ENCODE measurements around the gene QPCTL.
A peak's percentile ranks its signal among the peaks of the same experiment; 100 is the strongest.
"Not testable (repeated sequence)": the region's sequence is repeated elsewhere in the genome, so short reads cannot be mapped to it uniquely, and the experiment has no call there.

QPCTL gene

GRCh38 chr19:45717983-45718650 is 25.7 kb downstream of the QPCTL start:
- no peak for DNase-seq

- DNase-seq, result not testable (repeated sequence)
Observed at GRCh38 chr19:45720065-45720464, 27.6 kb downstream of the QPCTL start.

DNA sequence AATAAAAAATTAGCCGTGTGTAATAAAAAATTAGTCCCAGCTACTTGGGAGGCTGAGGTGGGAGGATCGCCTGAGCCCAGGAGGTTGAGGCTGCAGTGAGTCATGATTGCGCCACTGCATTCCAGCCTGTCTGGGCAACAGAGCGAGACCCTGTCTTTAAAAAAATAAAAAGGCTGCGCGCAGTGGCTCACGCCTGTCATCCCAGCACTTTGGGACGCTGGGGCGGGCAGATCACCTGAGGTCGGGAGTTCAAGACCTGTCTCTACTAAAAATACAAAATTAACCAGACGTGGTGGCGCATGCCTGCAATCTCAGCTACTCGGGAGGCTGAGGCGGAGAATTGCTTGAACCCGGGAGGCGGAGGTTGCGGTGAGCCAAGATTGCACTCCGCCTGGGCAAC is 36.2 kb downstream of the QPCTL start:
- not testable (repeated sequence) for DNase-seq

DNA sequence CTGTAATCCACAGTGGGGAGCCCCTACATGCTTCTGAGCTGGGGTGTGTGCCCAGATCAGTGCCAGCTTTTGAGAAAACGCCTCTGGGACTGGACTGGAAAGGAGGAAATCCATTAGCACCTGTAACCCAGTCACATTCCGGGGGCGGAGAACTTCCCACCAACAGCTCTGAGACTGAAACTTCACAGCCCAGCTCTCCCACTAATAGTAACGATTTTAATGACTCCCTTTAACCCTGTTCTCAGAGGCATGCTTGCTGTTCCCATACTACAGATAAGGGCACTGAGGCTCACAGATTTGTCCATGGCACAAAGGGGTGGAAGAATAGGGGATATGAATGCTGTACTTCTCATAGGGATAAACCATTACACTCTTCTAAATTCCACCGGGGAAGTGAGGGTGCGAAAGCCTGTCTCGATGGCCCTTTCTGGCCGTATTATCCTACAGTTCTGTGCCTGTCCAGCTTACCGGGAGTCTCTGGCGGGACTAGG is 37.4 kb downstream of the QPCTL start:
- no peak for DNase-seq

DNA sequence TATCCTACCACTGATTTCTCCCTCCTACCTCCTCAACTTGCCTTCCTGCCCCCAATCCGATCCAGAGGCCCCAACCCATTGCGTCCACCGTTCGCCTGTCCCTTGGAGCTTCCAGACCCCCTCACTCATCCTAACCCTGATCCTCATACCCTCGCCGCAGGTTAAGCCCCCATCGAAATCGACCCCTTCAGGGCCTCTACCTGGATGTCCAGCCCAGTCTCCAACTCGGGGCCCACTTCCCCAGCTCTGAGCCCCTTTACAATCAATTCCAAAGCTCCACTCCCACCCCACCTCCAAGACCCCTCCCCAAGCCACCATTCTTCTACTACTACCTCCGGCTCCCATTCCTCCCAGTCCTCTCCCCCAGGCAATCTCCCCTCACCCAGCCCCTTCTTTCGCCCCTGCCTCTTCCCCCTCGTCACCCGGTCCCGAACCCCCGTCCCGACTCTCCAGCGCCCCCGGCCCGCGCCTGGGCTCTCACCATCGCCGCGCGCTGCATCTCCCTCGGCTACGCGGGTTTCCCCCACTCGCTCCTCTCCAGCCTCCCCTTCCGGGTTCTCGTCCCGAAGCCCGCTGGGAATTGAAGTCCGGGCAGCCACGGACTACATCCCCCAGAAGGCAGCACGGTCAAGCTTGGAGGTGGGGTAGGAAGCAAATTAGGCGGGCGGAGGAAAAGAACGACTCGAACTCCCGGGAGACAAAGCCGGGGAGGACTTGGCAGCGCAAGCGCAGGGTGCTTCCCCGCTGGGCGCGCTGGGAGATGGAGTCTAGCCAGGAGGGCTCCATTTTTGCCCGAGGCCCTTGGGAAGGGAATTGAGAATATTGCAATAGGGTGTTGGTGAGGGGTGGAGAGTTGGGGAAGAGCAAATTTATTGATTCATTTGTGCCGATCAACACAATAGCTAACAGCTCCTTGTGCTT is 38.2 kb downstream of the QPCTL start, which contains the start of gene FBXO46:
Gene FBXO46 (minus strand): TSS at position 529 of the 921 bp plus-strand sequence. CDS start 17,401 bp downstream, outside the sequence.
- peak; percentile 97 for DNase-seq

DNA sequence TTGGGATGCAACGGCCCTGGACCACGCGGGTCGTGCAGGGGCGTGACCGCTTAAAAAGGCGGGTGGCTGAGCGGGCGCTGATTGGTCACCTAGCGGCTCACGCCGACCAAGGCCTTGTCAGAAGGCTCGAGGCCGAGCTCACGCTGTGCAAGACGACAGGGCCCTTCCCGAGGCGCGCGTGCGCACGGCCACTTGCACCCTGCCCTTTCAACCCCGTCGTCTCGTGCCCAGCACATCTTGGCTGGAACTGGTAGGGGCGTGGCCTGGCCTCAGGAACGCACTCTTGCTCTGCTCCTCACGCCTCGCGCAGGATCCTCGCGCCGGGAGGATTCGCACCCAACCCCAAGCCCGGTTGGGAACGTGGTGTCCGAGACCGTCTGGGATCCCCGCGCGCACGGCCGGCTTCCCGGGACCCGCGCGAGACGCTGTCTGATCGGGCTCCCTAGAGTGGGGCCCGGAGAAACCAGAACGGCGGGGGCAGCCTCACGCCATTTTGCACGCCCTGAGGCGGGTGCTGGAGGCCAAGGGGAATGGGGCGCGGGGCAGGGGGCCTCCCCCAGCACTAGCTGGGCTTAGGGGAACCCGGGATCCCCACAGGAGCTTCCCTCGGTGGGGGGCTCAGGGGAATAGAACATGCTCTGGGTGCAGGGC is 40.8 kb downstream of the QPCTL start, which contains the start of gene MEIOSIN:
Gene MEIOSIN (plus strand): TSS at position 280 of the 651 bp plus-strand sequence. CDS start 1,938 bp downstream, outside the sequence.
- no peak for DNase-seq

DNA sequence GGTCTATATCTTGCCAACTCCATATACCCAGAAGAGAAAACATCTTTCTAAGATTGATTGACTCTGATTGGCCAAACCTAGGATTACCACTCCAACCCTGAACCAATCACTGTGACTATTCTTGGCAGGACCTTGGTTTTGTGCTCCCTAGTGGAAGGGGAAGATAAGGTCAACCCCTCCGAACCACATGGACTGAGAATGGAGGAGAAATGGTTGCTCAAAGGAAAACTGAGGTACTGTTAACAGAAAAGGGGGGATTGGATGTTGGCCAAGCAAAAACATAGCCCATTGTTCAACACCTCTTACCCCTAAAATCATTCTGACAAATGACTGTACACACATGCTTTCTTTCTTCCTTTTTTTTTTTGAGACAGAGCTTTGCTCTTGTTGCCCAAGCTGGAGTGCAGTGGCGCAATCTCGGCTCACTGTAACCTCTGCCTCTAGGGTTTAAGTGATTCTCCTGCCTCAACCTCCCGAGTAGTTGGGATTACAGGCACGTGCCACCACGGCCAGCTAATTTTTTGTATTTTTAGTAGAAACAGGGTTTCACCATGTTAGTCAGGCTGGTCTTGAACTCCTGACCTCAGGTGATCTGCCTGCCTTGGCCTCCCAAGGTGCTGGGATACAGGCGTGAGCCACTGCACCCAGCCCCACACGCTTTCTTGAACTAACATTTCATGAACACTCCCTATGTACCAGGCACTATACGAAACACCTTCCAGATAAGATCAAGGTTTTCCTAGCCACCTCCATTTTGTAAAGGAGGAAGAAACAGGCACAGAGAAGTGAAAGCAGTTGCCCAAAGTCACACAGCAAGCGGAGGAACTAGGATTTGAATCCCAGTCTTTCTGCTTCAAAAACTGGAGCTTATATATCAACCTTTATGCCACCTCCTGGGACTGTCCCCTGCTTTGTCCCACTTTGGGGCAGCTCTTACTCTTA is 47.3 kb downstream of the QPCTL start:
- DNase-seq, result no peak

DNA sequence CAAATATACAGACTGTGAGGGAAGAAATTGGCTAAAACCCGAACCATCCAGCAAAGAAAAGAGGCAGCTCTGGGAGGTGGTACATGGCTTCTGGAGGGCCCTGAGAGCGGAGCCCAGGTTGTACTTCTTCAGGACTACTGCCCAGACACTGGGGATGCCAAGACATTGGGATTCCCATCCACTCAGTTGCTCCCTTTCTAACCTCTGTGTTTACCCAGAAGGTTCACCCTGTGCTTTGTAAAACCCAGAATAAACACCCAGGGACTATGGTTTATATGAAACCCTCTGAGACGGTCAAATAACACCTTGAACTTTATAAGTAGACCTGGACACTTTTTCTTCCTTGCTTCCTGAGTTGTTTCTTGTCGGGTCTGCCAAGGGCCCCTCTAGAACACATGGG is 50.5 kb downstream of the QPCTL start:
- no peak for DNase-seq

DNA sequence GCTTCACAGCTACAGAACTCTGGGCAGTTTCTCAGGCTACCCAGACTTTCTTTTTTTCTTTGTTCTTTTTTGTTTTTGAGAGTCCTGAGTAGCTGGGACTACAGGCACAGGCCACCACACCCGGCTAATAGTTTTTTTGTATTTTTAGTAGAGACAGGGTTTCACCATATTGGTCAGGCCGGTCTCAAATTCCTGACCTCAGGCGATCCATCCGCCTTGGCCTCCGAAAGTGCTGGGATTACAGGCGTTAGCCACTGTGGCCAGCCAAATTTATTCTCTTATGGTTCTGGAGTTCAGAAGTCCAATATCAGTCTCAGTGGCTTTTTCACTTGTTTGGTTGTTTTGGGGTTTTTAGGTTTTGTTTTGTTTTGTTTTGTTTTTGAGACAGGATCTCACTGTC is 53.1 kb downstream of the QPCTL start:
- no peak for DNase-seq

GRCh38 chr19:45746866-45747265 is 54.4 kb downstream of the QPCTL start:
- no peak for DNase-seq

- DNase-seq, result no peak
Observed at GRCh38 chr19:45747513-45747912, 55.0 kb downstream of the QPCTL start.

DNA sequence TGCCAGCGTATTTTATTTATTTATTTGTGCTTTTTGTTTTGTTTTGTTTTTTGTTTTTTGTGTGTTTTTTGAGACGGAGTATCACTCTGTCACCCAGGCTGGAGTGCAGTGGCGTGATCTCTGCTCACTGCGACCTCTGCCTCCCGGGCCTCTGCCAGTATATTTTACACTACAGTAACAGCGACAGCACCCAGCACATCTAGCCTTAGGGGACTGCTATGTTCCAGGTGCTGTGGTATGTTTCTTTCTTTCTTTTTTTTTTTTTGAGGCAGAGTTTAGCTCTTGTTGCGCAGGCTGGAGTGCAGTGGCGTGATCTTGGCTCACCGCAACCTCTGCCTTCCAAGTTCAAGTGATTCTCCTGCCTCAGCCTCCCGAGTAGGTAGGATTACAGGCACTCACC is 59.0 kb downstream of the QPCTL start:
- DNase-seq, result not testable (repeated sequence)

DNA sequence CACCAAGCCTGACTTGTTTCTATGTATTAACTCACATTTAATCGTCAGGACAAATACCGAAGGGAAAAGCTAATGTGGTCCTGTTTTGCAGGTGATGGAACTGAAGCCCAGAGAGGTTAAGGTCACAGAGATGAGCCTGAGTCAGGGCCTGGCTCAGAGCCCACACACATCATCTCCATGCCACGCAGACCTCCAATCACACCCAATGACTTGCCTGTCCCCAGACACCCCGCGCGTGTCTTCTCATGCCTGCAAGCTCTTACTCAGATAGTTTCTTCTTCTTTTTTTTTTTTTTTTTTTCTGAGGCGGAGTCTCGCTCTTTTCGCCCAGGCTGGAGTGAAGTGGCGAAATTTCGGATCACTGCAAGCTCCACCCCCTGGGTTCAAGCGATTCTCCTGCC is 60.2 kb downstream of the QPCTL start:
- DNase-seq, result no peak

GRCh38 chr19:45753548-45753947 is 61.1 kb downstream of the QPCTL start:
- no peak for DNase-seq
